HG03039 (cell line): ENCODE results near the gene JMJD8.

Experiments used
- ATAC-seq: cut with Tn5 transposase; IDR thresholded peaks from one replicate; pipeline ENCODE4 v1.9.1; 2021; ENCODE audit warnings: mild to moderate bottlenecking, moderate library complexity; ENCODE audit not compliant: unreplicated experiment

The JMJD8 gene

DNA sequence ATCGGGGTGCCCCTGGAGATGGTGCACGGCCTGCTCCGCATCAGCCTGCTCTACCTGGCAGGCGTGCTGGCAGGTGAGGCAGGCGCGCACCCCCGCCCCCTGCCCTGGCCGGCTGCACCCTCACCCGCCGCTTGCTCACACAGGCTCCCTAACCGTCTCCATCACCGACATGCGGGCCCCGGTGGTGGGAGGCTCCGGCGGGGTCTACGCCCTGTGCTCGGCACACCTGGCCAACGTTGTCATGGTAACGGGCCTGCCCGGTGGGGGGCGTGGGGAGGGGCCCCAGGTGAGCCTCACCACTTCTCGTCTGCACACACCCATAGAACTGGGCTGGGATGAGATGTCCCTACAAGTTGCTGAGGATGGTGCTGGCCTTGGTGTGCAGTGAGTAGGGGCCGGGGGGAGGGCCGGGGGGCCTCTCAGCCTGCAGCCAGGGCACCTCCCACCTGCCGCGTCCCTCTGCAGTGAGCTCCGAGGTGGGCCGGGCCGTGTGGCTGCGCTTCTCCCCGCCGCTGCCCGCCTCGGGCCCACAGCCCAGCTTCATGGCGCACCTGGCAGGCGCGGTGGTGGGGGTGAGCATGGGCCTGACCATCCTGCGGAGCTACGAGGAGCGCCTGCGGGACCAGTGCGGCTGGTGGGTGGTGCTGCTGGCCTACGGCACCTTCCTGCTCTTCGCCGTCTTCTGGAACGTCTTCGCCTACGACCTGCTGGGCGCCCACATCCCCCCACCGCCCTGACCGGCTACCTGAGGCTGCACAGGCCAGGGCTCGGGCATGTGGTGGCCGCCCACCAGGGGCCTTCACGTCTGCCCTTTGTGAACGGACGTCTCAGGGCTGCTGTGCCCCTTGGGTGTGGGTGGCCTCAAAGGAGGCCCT lies 6.6 kb downstream of the JMJD8 start:
- ATAC-seq = no peak

DNA sequence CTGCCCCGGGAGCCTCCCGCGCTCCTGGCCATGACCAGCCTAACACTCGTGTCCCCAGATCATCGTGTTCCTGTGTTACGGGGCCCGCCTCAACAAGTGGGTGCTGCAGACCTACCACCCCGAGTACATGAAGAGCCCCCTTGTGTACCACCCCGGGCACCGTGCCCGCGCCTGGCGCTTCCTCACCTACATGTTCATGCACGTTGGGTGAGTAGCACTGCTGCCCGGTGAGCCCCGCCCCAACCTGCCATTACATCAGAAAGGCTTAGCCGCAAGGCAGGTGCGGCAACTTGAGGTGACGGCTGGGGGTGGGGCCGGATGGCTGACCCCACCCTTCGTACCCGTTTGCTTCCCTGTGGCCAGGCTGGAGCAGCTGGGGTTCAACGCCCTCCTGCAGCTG lies 7.2 kb downstream of the JMJD8 start:
- ATAC-seq = no peak

GRCh38 chr16:676565-676902 lies 7.6 kb downstream of the JMJD8 start:
- no peak for ATAC-seq

GRCh38 chr16:675884-676564 lies 8.1 kb downstream of the JMJD8 start:
- ATAC-seq = no peak

GRCh38 chr16:674968-675883 lies 8.9 kb downstream of the JMJD8 start, which contains the start of gene RHBDL1:
Gene RHBDL1 (plus strand): TSS chr16:675671. CDS start chr16:675791, 120 bp downstream.
- no peak for ATAC-seq

DNA sequence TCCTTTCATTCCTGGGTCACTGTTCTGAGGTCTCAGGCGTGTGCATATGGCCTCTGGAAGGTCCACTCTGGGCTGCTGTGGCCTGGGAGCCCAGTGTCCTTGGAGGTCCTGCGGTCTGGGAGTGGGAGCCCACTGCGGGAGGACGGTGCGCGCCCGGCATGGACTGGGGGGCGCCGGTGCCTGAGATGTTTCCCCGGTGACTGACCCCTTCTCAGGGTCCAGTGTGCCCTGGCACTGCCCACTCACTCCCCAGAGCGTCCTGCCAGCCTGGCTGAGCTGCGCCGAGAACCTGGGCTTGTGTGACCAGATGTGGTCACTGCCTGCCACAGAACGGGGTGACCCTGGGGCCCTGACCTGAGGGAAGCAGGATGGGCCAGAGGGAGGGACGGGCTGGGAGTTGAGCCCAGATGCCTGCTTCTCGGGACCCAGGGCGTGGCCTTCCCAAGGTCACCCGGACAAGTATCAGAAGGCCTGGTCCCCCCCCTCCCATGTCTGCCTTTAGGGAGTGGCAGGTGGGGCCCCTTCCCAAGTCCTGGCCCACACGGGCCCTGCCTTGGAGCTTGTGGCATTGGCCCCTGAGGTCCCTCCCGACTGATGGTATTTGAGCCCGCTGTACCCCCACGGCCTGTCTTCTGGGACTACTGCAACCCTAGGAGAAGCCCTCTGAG lies 9.8 kb downstream of the JMJD8 start:
- no peak for ATAC-seq

DNA sequence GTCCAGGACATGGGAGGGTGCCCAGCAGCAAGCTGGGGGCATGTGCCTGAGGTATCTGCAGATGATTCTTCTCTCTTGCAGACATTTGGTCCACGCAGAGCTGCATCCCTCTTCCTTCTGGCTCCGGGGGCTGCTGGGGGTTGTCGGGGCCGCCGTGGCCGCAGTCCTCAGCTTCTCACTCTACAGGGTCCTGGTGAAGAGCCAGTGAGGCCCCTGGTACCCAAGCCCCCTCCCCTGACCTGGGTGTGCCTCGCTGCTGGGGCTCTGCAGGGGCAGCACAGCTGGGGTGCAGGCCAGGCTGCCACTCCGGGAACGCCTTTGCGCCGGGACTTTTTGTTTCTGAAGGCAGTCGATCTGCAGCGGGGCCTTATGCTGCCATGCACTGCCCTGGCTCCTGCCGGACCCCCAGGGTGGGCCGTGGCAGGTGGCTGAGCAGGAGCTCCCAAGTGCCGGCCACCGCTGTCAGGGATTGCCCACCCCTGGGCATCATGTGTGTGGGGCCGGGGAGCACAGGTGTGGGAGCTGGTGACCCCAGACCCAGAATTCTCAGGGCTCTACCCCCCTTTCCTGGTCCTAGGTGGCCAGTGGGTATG lies 10.6 kb downstream of the JMJD8 start:
- no peak for ATAC-seq

- ATAC-seq = no peak
Observed at GRCh38 chr16:672851-673250, 11.3 kb downstream of the JMJD8 start.

DNA sequence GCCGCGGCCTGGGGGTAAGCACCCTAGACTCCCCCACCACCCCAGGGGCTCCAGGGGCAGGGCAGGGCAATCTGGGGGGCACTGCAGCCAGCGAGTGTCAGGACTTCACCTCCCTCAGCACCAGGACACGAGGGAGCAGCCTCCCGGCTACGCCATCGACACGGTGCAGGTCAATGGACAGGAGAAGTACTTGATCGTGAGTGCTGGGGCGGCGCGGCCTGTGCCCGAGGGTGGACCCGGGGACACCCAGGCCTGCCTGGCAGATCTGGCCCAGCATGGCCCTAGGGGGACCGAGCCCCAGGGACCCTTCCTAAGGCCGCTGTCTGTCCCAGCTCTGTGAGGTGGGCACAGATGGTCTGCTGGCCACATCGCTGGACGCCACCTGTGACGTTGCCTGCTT lies 11.8 kb downstream of the JMJD8 start:
- ATAC-seq = no peak

DNA sequence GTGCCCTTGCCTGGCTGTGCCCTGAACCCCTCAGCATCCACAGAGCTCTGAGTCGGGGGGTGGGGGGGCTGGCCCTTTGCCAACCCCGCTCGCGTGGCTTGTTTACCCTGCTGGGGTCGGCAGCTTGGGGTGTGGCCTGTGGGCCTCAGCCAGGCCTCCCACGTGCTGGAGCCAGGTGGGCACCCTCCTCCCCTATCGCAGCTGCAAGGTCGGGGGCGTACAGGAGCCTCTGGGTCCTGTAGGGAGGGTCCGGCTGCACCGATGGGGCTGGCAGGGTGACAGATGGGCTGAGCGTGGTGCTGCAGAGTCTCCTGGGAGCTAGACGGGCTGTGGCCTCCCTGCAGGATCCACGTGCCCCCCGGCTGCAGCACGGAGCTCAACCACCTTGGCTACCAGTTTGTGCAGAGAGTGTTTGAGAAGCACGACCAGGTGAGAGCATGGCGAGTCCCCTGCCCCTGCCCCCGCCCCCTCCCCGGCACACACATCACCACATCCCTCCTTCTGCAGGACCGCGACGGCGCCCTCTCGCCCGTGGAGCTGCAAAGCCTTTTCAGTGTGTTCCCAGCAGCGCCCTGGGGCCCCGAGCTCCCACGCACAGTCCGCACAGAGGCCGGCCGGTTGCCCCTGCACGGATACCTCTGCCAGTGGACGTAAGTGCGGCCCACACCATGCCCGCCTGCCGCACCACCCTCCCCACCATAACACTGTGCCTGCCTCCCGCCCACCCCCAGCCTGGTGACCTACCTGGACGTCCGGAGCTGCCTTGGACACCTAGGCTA lies 12.6 kb downstream of the JMJD8 start:
- no peak for ATAC-seq

GRCh38 chr16:670485-671352 lies 13.4 kb downstream of the JMJD8 start:
- no peak for ATAC-seq

GRCh38 chr16:669666-670065 lies 14.5 kb downstream of the JMJD8 start:
- ATAC-seq = no peak

GRCh38 chr16:668519-669171 lies 15.5 kb downstream of the JMJD8 start:
- no peak for ATAC-seq

DNA sequence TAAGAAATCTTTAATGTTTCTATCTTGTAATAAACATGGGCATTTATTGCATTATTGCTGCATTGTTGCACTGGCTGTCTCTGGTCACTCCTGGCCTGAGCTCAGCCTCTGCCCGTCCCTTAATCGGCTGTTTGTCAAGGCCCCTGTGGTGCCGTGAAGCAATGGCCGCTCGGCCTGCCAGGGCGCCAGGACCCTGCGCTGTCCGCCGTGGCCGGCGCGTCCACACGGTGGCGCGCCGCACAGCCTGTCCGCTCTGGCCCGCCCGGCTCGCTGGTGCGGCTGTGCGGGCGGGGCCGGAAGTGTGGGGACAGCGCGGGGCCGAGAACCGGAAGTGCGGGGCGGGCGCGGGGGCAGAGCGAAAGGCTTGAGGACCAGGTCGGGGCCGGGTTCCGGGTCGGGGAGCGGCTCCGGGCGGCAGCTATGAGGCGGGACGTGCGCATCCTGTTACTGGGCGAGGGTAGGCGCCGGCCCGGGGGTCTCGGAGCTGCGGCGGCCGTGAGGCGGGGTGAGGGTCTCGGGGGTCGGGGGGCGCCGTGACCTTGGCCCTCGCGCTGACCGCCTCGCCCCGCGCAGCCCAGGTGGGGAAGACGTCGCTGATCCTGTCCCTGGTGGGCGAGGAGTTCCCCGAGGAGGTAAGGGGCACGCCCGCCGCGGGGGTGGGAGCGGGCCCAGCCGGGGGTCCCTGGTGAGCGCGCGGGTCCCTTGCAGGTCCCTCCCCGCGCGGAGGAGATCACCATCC lies 16.2 kb downstream of the JMJD8 start, which contains the start of gene RHOT2:
RHOT2 (plus strand) TSS at position 353 of the 739 bp plus-strand sequence; CDS start at position 421, 68 bp downstream.
- peak; percentile 74 for ATAC-seq

DNA sequence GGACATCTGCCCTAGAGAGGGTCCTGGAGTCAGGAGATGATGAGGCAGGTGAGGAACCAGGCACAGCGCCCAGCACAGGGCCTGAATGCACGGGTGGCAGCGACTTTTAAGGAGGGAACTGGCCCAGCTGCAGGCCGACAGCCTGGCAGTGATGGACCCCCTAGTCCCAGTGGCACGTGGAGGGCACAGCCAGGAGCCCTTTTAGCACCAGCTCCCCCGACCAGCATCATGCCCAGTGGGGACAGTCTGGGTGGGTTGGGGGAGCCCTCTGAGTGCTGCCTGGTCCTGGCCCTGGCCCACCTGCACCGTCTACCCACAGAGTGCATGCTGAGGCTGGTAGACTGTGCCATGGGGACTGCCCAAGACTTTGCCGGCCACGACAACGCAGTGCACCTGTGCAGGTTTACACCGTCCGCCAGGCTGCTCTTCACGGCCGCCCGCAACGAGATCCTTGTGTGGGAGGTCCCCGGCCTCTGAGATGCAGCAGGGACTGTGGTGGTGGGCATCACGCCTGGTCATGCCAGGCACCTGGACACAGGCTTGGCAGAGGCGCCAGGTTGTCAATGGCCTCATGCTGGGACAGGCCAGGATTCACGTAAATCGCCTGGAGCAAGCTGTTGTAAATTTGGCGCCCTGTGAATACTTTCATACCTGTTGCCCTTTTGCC lies 16.9 kb downstream of the JMJD8 start:
- ATAC-seq = no peak

DNA sequence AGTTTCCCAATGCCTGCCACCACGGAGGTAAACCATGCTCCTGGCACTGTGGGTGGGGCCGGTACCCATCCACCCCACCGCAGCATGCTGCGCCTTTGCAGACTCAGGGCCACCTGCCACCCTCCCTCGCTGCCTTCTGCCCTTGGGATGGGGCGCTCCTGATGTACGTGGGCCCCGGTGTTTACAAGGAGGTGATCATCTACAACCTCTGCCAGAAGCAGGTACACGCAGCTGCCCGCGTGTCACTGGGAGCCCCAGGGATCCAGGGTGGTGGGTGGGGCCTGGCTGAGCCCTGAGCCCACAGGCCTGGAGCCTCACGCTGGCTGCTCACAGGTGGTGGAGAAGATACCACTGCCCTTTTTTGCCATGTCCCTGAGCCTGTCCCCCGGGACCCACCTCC lies 17.6 kb downstream of the JMJD8 start:
- ATAC-seq = no peak

- ATAC-seq = no peak
Observed at GRCh38 chr16:662597-662996, 21.5 kb downstream of the JMJD8 start.
